Caki2 (cell line): Measurements from ENCODE around the gene DCTPP1. TPM values are rescaled to one million over a fixed set of nuclear protein-coding genes. Genes with fewer than 3 reads are reported as not detected.
A peak's percentile ranks its signal among the peaks of the same experiment; 100 is the strongest.
"Not testable (repeated sequence)": the region's sequence is repeated elsewhere in the genome, so short reads cannot be mapped to it uniquely, and the experiment has no call there.

Source experiments
- DNase-seq: peaks from one replicate; pipeline ENCODE4 v3.0.0-alpha.2; 2015; ENCODE audit warnings: low read depth
- in situ Hi-C: cut with HindIII; loops from 2 replicates; pipeline ENCODE4 v1.10.0; 2016; ENCODE audit warnings: low sequenced_read_pairs, low pct_unique_long_range_greater_than_20kb, mixed read lengths
- total RNA-seq: library from RNA; depleted of rRNA; stranded (reverse); fragments of >200 nt; shearing (Covaris generic); gene quantifications from 2 replicates; pipeline ENCODE4 v1.2.3, GENCODE V29; 2014; ENCODE audit warnings: low replicate concordance; rRNA removed

The DCTPP1 gene
- total RNA-seq = 161 and 164 TPM in 2 replicates

DNA sequence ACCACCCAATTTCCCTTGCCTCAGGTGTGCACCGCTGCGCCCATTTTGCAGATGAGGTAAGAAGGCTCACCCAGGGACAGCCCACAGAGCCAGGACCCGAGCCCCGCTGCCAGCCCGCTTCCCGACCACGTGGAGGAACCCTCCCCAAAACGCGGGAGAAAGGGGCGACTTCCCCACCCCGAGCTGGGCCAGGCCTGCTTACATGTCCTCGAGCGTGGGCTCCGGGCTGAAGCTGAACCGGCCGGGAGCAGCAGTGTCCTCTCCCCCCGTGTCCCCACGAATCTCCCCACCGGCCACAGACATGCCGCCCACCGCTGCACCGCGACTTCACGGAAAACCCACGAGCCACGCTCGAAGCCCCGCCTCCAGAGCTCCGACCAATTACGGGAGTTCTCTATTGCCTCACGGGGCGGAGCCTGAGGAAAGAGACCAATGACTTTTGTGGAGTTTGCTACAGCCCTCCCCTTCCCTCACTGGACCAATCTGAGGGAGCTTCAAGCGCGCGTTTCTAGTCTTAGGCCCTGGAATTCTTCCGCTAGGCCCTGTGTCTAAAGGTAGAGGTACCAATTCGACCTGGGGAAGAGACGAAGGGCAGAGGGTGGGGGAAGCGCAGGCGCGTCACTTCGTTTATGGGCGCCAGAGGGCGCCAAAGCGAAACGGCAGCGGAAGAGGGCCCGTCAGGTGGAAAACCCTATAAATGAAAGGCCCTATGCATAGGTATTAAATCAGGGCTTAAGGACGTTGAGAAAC is at the start of gene DCTPP1:
DCTPP1 (minus strand) TSS at position 353 of the 750 bp plus-strand sequence; CDS start at position 303, 50 bp downstream.
- peak; percentile 100 for DNase-seq
- in situ Hi-C loops = no loop called here

GRCh38 chr16:30478766-30479478 is 49.1 kb upstream of the DCTPP1 start:
- DNase-seq = no peak
- in situ Hi-C loops = no loop called here

DNA sequence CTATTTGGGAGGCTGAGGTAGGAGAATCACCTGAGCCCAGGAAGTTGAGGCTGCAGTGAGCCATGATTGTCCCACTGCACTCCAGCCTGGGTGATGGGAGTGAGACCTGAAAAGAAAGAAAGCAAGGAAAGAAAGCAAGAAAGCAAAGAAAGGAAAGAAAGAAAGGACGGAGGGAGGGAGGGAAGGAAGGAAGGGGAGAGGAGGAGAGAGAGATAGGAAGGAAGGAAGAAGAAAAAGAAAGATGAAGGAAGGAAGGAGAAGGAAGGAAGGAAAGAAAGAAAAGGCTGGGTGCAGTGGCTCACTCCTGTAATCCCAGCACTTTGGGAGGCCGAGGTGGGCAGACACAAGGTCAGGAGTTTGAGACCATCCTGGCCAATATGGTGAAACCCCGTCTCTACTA is 47.9 kb upstream of the DCTPP1 start:
- in situ Hi-C loops, DNase-seq: not testable (repeated sequence)

- DNase-seq = no peak
- in situ Hi-C loops = no loop called here
Measured at GRCh38 chr16:30476991-30477390, 47.2 kb upstream of the DCTPP1 start.

DNA sequence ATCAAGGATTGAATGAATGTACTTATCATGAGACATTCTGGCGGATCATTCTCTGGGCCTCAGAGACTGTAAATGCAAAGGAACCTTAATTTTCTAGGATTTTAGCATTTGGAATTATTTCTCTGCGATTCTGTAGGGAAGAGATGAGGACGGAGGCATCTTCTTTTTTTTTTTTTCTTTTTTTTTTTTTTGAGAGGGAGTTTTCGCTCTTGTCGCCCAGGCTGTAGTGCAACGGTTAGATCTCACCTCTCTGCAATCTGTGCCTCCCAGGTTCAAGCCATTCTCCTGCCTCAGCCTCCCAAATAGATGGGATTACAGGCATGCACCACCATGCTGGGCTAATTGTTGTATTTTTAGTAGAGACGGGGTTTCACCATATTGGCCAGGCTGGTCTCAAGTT is 44.9 kb upstream of the DCTPP1 start:
- no peak for DNase-seq
- in situ Hi-C loops = no loop called here

GRCh38 chr16:30474074-30474452 is 44.2 kb upstream of the DCTPP1 start:
- in situ Hi-C loops = no loop called here
- no peak for DNase-seq

DNA sequence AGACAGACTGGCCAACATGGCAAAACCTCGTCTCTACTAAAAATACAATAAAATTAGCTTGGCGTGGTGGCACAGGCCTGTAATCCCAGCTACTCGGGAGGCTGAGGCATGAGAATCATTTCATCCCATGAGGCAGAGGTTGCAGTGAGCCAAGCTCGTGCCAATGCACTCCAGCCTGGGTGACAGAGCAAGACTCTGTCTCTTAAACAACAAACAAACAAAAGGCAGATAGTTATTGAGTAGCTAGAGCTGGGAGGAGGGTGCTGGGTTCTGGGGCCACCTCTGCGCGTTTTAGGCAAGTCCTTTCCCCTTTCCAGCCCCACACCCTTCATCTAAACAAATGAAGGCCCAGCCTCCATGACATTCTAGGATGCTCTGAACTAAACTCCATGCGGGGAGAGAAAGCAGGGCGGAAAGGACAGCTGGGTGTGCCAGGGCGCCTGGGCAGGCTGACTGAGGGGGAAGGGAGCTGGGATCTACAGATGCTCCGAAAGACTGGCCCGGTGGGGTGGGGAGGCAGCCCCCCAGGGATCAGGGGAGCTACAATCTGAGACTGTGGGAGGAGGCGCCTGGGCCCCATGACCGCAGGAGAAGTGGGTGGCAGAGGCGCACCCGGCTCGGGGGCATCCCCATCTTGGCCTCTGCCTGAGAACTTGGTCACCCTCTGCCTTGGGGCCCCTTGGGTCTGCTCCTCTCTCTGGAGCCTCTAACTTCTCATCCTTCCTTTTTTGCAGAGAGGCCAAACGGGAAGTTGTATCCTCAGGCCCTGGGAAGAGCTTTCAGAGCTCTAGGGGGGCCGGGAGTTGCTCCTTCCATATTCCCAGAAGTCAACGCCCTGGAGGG is 43.6 kb upstream of the DCTPP1 start:
- in situ Hi-C loops = no loop called here
- no peak for DNase-seq

- in situ Hi-C loops = no loop called here
Measured at GRCh38 chr16:30472328-30472942, 42.6 kb upstream of the DCTPP1 start, which contains the start of gene ITGAL. TSS of gene ITGAL (plus strand) at chr16:30472742. CDS start at chr16:30472838, 96 bp downstream.

DNA sequence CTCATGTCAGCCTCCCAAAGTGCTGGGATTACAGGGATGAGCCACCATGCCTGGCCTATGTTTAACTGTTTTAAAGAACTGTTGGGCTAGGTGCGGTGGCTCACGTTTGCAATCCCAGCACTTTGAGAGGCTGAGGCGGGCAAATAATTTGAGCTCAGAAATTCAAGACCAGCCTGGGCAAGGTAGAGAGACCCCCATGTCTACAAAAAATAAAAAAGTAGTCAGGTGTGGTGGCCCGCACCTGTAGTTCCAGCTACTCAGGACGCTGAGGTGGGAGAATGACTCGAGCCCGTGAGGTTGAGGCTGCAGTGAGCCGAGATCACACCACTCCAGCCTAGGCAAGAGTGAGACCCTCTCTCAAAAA is 40.8 kb upstream of the DCTPP1 start:
- no peak for DNase-seq
- in situ Hi-C loops = no loop called here

More at GRCh38 chr16:30472328-30472942, 42.6 kb upstream of the DCTPP1 start, which contains the start of gene ITGAL:
- no peak for DNase-seq

DNA sequence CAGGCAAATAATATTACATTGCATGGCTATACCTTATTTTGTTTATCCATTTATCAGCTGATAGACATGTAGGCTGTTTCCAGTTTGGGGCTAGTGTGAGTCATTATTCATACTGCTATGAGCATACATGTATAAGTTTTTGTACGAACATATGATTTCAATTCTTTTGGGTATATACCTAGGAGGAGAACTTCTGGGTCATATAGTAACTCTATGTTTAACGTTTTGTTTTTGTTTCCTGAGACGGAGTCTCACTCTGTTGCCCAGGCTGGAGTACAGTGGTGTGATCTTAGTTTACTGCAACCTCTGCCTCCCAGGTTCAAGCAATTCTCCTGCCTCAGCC is 40.3 kb upstream of the DCTPP1 start:
- no peak for DNase-seq
- in situ Hi-C loops = no loop called here

- no peak for DNase-seq
- in situ Hi-C loops = no loop called here
Measured at GRCh38 chr16:30464078-30464477, 34.2 kb upstream of the DCTPP1 start.

- in situ Hi-C loops, DNase-seq: not testable (repeated sequence)
Measured at GRCh38 chr16:30461426-30461825, 31.6 kb upstream of the DCTPP1 start.

- in situ Hi-C loops = no loop called here
Measured at GRCh38 chr16:30459456-30459855, 29.6 kb upstream of the DCTPP1 start.

DNA sequence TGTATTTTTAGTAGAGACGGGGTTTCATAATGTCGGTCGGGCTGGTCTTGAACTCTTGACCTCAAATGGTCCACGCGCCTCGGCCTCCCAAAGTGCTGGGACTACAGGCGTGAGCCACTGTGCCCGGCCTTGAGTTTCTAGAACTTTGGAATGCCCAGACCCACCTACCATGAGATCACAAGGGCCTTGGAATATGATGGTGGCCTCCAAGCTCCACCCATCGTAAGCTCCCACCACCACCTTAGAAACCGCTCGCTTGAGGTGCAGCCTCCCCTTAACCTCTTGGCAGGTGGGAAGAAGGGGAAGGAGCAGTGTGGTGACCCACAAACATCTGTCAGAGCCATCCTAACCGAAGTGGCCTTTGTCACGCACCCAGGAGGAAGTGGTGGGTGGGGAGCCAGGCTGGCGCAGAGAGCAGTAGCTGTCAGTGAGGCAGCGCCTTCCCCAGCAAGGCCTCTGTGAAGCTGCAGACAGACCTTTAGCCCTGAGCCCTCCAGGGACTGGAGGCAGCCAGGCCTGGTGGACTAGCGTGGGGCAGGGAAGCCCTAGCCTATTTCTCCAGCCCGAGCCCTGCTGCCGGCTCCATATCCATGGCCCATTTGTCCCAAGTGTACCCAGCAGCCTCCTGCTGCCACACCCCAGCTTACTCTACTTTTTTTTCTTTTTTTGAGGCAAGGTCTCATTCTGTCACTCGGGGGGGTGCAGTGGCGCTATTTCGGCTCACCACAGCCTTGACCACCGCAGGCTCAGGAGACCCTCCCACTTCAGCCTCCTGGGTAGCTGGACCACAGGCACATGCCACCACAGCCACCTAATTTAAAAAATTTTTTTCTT is 28.9 kb upstream of the DCTPP1 start:
- in situ Hi-C loops = no loop called here
- DNase-seq = no peak

More at GRCh38 chr16:30459456-30459855, 29.6 kb upstream of the DCTPP1 start:
- no peak for DNase-seq

GRCh38 chr16:30457743-30458560 is 28.1 kb upstream of the DCTPP1 start:
- in situ Hi-C loops = no loop called here
- DNase-seq = no peak

GRCh38 chr16:30457256-30457655 is 27.4 kb upstream of the DCTPP1 start:
- no peak for DNase-seq
- in situ Hi-C loops = no loop called here

GRCh38 chr16:30456302-30456701 is 26.5 kb upstream of the DCTPP1 start:
- in situ Hi-C loops = no loop called here
- DNase-seq = no peak
